PC-9 (cell line): ENCODE data around the gene TRIP13. TPM values are rescaled to one million over a fixed set of nuclear protein-coding genes. Genes with fewer than 3 reads are reported as not detected.

Source experiments
- BruUV-seq: library from RNA; stranded (reverse); fragments of 400-500 nt; replicated peaks from 2 replicates; lab custom pipeline; 2021; lab: Mats Ljungman, UMichigan
- CTCF ChIA-PET: fragments of 300-600 bp; sonication (Branson Sonifier 250); formaldehyde crosslinking; loops from one replicate; lab custom pipeline; 2022; ENCODE audit warnings: antibody characterized with exemption; lab: Charles Lee
- POLR2A ChIA-PET: fragments of 300-600 bp; sonication (Branson Sonifier 250); formaldehyde crosslinking; loops from one replicate; lab custom pipeline; 2022; ENCODE audit warnings: antibody characterized with exemption; ENCODE audit not compliant: unreplicated experiment; lab: Charles Lee
- DNase-seq, 2 experiments: peaks; one replicate each; pipeline versions ENCODE4 v3.0.0 to v3.0.0-alpha.2; 2015 to 2022; ENCODE audit warnings: mixed read lengths in 1 of 2
- H2AFZ ChIP-seq: fragments of 200-600 bp; sonication (generic); 2 replicates; pipeline ENCODE4 v1.8.1; 2017; ENCODE audit warnings: antibody characterized with exemption
- H3F3A ChIP-seq: fragments of 200-600 bp; sonication (generic); 2 replicates; pipeline ENCODE4 v1.8.1; 2017; ENCODE audit warnings: antibody characterized with exemption, mild to moderate bottlenecking, low read depth; ENCODE audit not compliant: insufficient read depth
- H3K27ac ChIP-seq: fragments of 200-600 bp; sonication (generic); 2 replicates; pipeline ENCODE4 v1.6.1; 2016; ENCODE audit warnings: mixed run types
- H3K27me3 ChIP-seq: fragments of 200-600 bp; sonication (generic); 2 replicates; pipeline ENCODE4 v1.6.1; 2016; ENCODE audit warnings: low read depth, mixed run types; ENCODE audit not compliant: insufficient read depth
- H3K36me3 ChIP-seq: fragments of 200-600 bp; sonication (generic); 2 replicates; pipeline ENCODE4 v1.6.1; 2016; ENCODE audit warnings: low read depth, mixed run types
- H3K4me1 ChIP-seq: fragments of 200-600 bp; sonication (generic); replicated peaks from 2 replicates; pipeline ENCODE4 v1.6.1; 2016; ENCODE audit warnings: mixed run types; ENCODE audit not compliant: insufficient read depth
- H3K4me2 ChIP-seq: fragments of 200-600 bp; sonication (generic); 2 replicates; pipeline ENCODE4 v1.6.1; 2017; ENCODE audit warnings: mixed run types
- H3K4me3 ChIP-seq: fragments of 200-600 bp; sonication (generic); 2 replicates; pipeline ENCODE4 v1.6.1; 2016; ENCODE audit warnings: mixed run types
- H3K79me2 ChIP-seq: fragments of 200-600 bp; sonication (generic); 2 replicates; pipeline ENCODE4 v1.6.1; 2017; ENCODE audit warnings: low read depth, mixed run types
- H3K9me2 ChIP-seq: fragments of 200-600 bp; sonication (generic); 2 replicates; pipeline ENCODE4 v1.8.1; 2017; ENCODE audit warnings: mild to moderate bottlenecking; ENCODE audit not compliant: insufficient read depth
- H3K9me3 ChIP-seq: fragments of 200-600 bp; sonication (generic); 2 replicates; pipeline ENCODE4 v1.8.1; 2016; ENCODE audit warnings: low read depth; ENCODE audit not compliant: insufficient read depth
- H4K20me1 ChIP-seq: fragments of 200-600 bp; sonication (generic); 2 replicates; pipeline ENCODE4 v1.8.1; 2017; ENCODE audit not compliant: insufficient read depth
- EZH2 ChIP-seq: fragments of 200-600 bp; sonication (generic); IDR thresholded peaks from 2 replicates; pipeline ENCODE4 v1.8.0; 2017; ENCODE audit warnings: antibody characterized with exemption, low read depth
- intact Hi-C: fragments of 100-400 bp; cut with micrococcal nuclease; formaldehyde crosslinking; loops from one replicate; pipeline ENCODE4 v1.10.0; 2022; ENCODE audit not compliant: unreplicated experiment
- total RNA-seq: library from RNA; stranded (reverse); gene quantifications from 2 replicates; pipeline ENCODE4 v1.2.3, GENCODE V29; 2021
- TF ChIP-seq, protein P1 (sequence below): fragments of 200-600 bp; sonication (generic); conservative IDR thresholded peaks from 2 replicates; pipeline ENCODE4 v1.6.1; 2017; ENCODE audit warnings: mixed run types, antibody characterized with exemption, mild to moderate bottlenecking, moderate library complexity

TRIP13 gene
- total RNA-seq, 1 experiment from 2014 or later = 74.0 TPM

DNA sequence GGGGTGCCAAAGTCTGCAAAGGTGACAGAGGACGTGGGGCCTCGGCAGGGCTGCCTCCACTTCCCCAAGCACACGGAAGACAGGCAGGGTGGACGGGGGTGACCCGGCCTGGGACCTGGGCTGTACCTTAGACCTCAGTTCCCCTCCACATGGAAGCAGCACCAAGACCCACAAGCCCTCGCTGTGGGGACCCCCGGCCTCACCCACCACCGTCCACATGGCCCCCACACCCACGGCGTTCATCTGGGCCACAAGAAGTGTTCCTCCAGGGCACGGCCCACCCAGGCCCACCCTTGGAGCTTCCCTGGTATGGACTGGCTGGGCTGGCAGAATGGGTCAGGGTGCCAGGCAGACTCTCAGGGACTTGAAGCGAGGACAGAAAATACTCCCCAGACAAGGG lies 70.1 kb downstream of the TRIP13 start:
- H3K9me3 ChIP-seq = no peaks in the 10 kb centered on the region
- ChIA-PET POLR2A (no interaction called here), CTCF (no interaction called here)
- no peak overlapping the region for H3K4me2 ChIP-seq
- DNase-seq = no peak
- H3K27me3 ChIP-seq = peaks cover 97% of the 10 kb centered on the region
- H3K9me2 ChIP-seq = no peaks in the 10 kb centered on the region
- no peaks in the 10 kb centered on the region for H3K36me3 ChIP-seq
- no peaks in the 10 kb centered on the region for H3K79me2 ChIP-seq
- no TSS peak for BruUV-seq
- TF ChIP-seq, protein P1, sequence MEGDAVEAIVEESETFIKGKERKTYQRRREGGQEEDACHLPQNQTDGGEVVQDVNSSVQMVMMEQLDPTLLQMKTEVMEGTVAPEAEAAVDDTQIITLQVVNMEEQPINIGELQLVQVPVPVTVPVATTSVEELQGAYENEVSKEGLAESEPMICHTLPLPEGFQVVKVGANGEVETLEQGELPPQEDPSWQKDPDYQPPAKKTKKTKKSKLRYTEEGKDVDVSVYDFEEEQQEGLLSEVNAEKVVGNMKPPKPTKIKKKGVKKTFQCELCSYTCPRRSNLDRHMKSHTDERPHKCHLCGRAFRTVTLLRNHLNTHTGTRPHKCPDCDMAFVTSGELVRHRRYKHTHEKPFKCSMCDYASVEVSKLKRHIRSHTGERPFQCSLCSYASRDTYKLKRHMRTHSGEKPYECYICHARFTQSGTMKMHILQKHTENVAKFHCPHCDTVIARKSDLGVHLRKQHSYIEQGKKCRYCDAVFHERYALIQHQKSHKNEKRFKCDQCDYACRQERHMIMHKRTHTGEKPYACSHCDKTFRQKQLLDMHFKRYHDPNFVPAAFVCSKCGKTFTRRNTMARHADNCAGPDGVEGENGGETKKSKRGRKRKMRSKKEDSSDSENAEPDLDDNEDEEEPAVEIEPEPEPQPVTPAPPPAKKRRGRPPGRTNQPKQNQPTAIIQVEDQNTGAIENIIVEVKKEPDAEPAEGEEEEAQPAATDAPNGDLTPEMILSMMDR = no peak
- TF ChIP-seq EZH2 = no peak
- intact Hi-C loops = no loop called here
- no peaks in the 10 kb centered on the region for H3F3A ChIP-seq
- peaks cover 4% of the 10 kb centered on the region; the same call in 1 of the 2 replicates for H4K20me1 ChIP-seq
- H2AFZ ChIP-seq = no peak overlapping the region
- H3K4me3 ChIP-seq = no peak overlapping the region
- H3K4me1 ChIP-seq = no peaks in the 10 kb centered on the region
- no peak overlapping the region for H3K27ac ChIP-seq

DNA sequence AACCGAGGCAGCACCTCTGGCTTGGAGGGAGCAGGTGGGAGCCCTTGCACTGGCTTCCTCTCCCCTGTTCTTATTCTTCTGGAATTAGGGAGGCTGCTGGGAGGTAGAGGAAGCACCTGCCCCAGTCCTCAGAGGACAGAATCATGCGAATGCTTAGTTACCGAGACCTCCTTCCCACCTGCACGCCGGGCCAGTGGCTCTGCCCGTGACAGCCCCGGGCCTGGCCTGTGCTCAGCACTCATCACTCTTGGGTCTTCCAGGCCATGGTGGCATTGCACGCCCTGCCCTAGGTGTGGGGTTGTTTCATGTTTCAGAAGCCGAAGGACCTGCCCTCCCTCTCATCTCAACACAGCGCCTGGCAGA lies 70.6 kb downstream of the TRIP13 start:
- Histone ChIP-seq H2AFZ (no peak overlapping the region), H3K27ac (no peak overlapping the region), H4K20me1 (0 out of 2 replicates have a peak, but pooled peaks cover 7% of the 10 kb centered on the region), H3K4me1 (no peaks in the 10 kb centered on the region), H3K27me3 (peaks cover 97% of the 10 kb centered on the region), H3K79me2 (no peaks in the 10 kb centered on the region), H3K36me3 (no peaks in the 10 kb centered on the region), H3K9me3 (no peaks in the 10 kb centered on the region), H3K4me2 (no peak overlapping the region), H3K9me2 (no peaks in the 10 kb centered on the region), H3K4me3 (no peak overlapping the region), H3F3A (no peaks in the 10 kb centered on the region)
- POLR2A ChIA-PET = no interaction called here
- no peak for TF ChIP-seq EZH2
- TF ChIP-seq, protein P1 = no peak
- BruUV-seq = no TSS peak
- CTCF ChIA-PET = no interaction called here
- no peak for DNase-seq
- intact Hi-C loops = no loop called here

GRCh38 chr5:963673-964531 lies 71.2 kb downstream of the TRIP13 start:
- no peak for DNase-seq
- Histone ChIP-seq H3K27ac (no peak overlapping the region), H3K79me2 (no peaks in the 10 kb centered on the region), H4K20me1 (0 out of 2 replicates have a peak, but pooled peaks cover 10% of the 10 kb centered on the region), H3K9me3 (no peaks in the 10 kb centered on the region), H3K4me2 (no peak overlapping the region), H2AFZ (no peak overlapping the region), H3K36me3 (no peaks in the 10 kb centered on the region), H3K27me3 (peaks cover 97% of the 10 kb centered on the region), H3K9me2 (no peaks in the 10 kb centered on the region), H3K4me1 (no peaks in the 10 kb centered on the region), H3F3A (no peaks in the 10 kb centered on the region), H3K4me3 (no peak overlapping the region)
- CTCF ChIA-PET = no interaction called here
- intact Hi-C loops = no loop called here
- POLR2A ChIA-PET = no interaction called here
- TF ChIP-seq, protein P1 = no peak
- no peak for TF ChIP-seq EZH2
- no TSS peak for BruUV-seq
